ENCODE results near the gene PSG6. TPM values are rescaled to one million over a fixed set of nuclear protein-coding genes. Genes with fewer than 3 reads are reported as not detected.
"Not testable (repeated sequence)": the region's sequence is repeated elsewhere in the genome, so short reads cannot be mapped to it uniquely, and the experiment has no call there.

PSG6 gene
- total RNA-seq, 2 donors from 2014 or later, result not detected

DNA sequence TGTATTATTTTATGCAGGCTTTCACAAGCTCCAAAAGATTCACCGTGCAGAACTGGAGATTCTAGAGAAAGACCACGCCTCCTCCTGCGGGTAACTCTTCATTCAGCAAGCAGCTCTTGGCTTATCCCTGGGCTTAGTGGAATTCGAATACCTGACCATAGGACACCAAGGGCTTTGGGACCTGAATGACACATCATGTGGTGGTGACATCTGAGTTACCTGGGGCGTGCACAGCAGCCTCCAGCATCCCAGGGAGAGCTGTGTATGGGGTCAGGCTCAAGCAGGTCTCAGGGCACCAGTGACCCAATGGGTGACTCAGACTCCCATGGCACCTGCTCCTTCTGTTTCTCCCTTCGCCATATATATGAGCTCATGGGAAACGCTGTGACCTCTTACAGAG lies 27.2 kb downstream of the PSG6 start:
- Mint-ChIP-seq H3K9me3 (peaks cover 11% of the 10 kb centered on the region), H3K27me3 (peaks cover 10 to 15% of the 10 kb centered on the region in 2 donors)
- not testable (repeated sequence) for ATAC-seq; H3K36me3 Mint-ChIP-seq; H3K4me3 Mint-ChIP-seq; H3K4me1 Mint-ChIP-seq (ENCODE audit: low read depth in 2 of 2); DNase-seq (ENCODE audit: low spot score); H3K27ac Mint-ChIP-seq

GRCh38 chr19:42887876-42888445 lies 29.7 kb downstream of the PSG6 start:
- H3K27ac Mint-ChIP-seq; H3K4me1 Mint-ChIP-seq (ENCODE audit: low read depth in 2 of 2); H3K36me3 Mint-ChIP-seq; H3K4me3 Mint-ChIP-seq; ATAC-seq; DNase-seq (ENCODE audit: low spot score): not testable (repeated sequence)
- Mint-ChIP-seq H3K27me3 (peaks cover 23 to 28% of the 10 kb centered on the region in 2 donors), H3K9me3 (peaks cover 11% of the 10 kb centered on the region)

GRCh38 chr19:42882730-42883129 lies 35.0 kb downstream of the PSG6 start:
- not testable (repeated sequence) for H3K36me3 Mint-ChIP-seq; H3K27ac Mint-ChIP-seq; H3K9me3 Mint-ChIP-seq; H3K4me3 Mint-ChIP-seq; H3K4me1 Mint-ChIP-seq (ENCODE audit: low read depth in 2 of 2); DNase-seq (ENCODE audit: low spot score); ATAC-seq
- peaks cover 28 to 29% of the 10 kb centered on the region in 2 donors for H3K27me3 Mint-ChIP-seq

GRCh38 chr19:42882010-42882409 lies 35.7 kb downstream of the PSG6 start:
- not testable (repeated sequence) for ATAC-seq; H3K36me3 Mint-ChIP-seq; H3K9me3 Mint-ChIP-seq; H3K4me3 Mint-ChIP-seq; DNase-seq (ENCODE audit: low spot score); H3K27ac Mint-ChIP-seq; H3K4me1 Mint-ChIP-seq (ENCODE audit: low read depth in 2 of 2)
- peaks cover 27 to 28% of the 10 kb centered on the region in 2 donors for H3K27me3 Mint-ChIP-seq

GRCh38 chr19:42881279-42881678 lies 36.4 kb downstream of the PSG6 start:
- peaks cover 26% of the 10 kb centered on the region in 2 donors for H3K27me3 Mint-ChIP-seq
- not testable (repeated sequence) for DNase-seq (ENCODE audit: low spot score); H3K4me1 Mint-ChIP-seq (ENCODE audit: low read depth in 2 of 2); ATAC-seq; H3K9me3 Mint-ChIP-seq; H3K27ac Mint-ChIP-seq; H3K36me3 Mint-ChIP-seq; H3K4me3 Mint-ChIP-seq

DNA sequence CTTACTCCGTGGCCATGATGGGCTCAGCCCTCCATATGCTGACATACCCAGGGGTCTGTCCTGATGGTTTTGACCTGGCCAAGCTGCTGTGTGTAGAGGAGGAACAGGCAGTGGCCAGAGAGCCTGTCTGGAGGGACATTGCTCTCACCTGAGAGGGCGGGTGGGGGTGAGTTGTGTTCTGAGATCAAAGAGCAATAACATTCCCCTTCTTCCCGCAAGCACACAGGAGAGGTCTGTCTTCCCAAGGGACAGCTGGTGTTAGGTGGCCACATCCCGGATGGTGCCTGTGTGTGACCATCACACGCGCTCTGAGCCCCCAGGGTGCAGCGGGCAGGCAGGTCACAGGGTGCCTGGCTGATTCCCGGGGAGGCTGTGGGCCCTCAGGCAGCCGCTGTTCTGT lies 37.1 kb downstream of the PSG6 start:
- not testable (repeated sequence) for H3K4me3 Mint-ChIP-seq; ATAC-seq; H3K36me3 Mint-ChIP-seq; H3K27ac Mint-ChIP-seq; H3K4me1 Mint-ChIP-seq (ENCODE audit: low read depth in 2 of 2); H3K9me3 Mint-ChIP-seq; DNase-seq (ENCODE audit: low spot score)
- peaks cover 19 to 23% of the 10 kb centered on the region in 2 donors for H3K27me3 Mint-ChIP-seq

- no peak within 1 kb of the TSS for H3K27ac Mint-ChIP-seq
- no peak for ATAC-seq
These were observed 38.1 kb downstream of the PSG6 start, which contains the start of gene PSG1 for GRCh38 chr19:42879613-42880012. TSS of gene PSG1 (minus strand) at chr19:42879713. CDS start at chr19:42879581, 132 bp downstream.

GRCh38 chr19:42876596-42876995 lies 41.1 kb downstream of the PSG6 start:
- H3K27me3 Mint-ChIP-seq, result peaks cover 0 to 14% of the 10 kb centered on the region in 2 donors
- H3K4me1 Mint-ChIP-seq (ENCODE audit: low read depth in 2 of 2); H3K36me3 Mint-ChIP-seq; H3K4me3 Mint-ChIP-seq; H3K9me3 Mint-ChIP-seq; DNase-seq (ENCODE audit: low spot score); H3K27ac Mint-ChIP-seq; ATAC-seq: not testable (repeated sequence)

More at GRCh38 chr19:42879613-42880012, 38.1 kb downstream of the PSG6 start, which contains the start of gene PSG1:
- H3K4me1 Mint-ChIP-seq (ENCODE audit: low read depth in 2 of 2), result no peaks in the 10 kb centered on the region
- no peak within 1 kb of the TSS for H3K4me3 Mint-ChIP-seq
- H3K9me3 Mint-ChIP-seq, result no peaks in the 10 kb centered on the region
- DNase-seq (ENCODE audit: low spot score), result no peak
- H3K36me3 Mint-ChIP-seq, result no peaks in the 10 kb centered on the region
- H3K27me3 Mint-ChIP-seq, result peaks cover 15 to 22% of the 10 kb centered on the region in 2 donors

GRCh38 chr19:42875881-42876280 lies 41.8 kb downstream of the PSG6 start:
- not testable (repeated sequence) for DNase-seq (ENCODE audit: low spot score); H3K4me1 Mint-ChIP-seq (ENCODE audit: low read depth in 2 of 2); H3K9me3 Mint-ChIP-seq; H3K4me3 Mint-ChIP-seq; ATAC-seq; H3K36me3 Mint-ChIP-seq; H3K27ac Mint-ChIP-seq
- peaks cover 0 to 15% of the 10 kb centered on the region in 2 donors for H3K27me3 Mint-ChIP-seq

- not testable (repeated sequence) for H3K4me3 Mint-ChIP-seq; H3K4me1 Mint-ChIP-seq (ENCODE audit: low read depth in 2 of 2); H3K27ac Mint-ChIP-seq; H3K36me3 Mint-ChIP-seq; DNase-seq (ENCODE audit: low spot score); ATAC-seq; H3K9me3 Mint-ChIP-seq
- H3K27me3 Mint-ChIP-seq, result peaks cover 0 to 11% of the 10 kb centered on the region in 2 donors
These were observed 42.5 kb downstream of the PSG6 start for GRCh38 chr19:42874901-42875813.

DNA sequence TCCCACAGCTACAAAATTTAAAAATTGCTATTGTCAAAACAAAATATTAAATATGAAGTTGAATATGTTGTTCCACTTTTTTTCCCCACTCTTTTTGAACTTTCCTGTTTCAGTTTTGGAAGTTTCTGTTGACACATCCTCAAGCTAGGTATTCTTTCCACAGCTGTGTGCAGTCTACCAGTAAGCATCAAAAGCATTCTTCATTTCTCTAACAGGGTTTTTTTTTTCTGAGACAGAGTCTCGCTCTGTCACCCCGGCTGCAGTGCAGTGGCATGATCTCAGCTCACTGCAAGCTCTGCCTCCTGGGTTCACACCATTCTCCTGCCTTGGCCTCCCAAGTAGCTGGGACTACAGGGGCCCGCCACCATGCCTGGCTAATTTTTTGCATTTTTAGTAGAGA lies 43.6 kb downstream of the PSG6 start:
- ATAC-seq; H3K4me1 Mint-ChIP-seq (ENCODE audit: low read depth in 2 of 2); H3K36me3 Mint-ChIP-seq; H3K27ac Mint-ChIP-seq; H3K9me3 Mint-ChIP-seq; H3K4me3 Mint-ChIP-seq; DNase-seq (ENCODE audit: low spot score): not testable (repeated sequence)
- peaks cover 9 to 14% of the 10 kb centered on the region in 2 donors for H3K27me3 Mint-ChIP-seq

DNA sequence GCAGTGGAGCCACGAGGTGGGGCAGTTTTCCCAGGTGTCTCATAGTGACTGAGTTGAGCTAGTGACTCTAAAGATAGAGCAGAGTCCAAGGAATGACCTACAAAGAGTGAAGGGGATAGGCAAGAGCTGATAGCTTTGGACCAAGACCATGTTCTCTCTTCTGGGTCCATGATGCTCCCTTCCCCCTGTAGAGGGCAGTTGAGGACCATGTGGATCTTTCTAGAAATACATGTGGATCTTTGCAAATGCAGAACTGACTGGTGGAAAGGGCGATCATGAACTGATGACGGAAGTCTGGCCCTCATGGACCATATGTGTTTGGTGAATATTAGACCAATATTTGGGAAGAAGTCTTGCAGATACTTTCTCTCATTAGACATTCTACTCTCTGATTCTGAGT lies 45.1 kb downstream of the PSG6 start:
- DNase-seq (ENCODE audit: low spot score), result no peak
- Mint-ChIP-seq H3K4me1 (ENCODE audit: low read depth in 2 of 2) (no peaks in the 10 kb centered on the region), H3K27ac (no peak overlapping the region), H3K4me3 (no peak overlapping the region), H3K27me3 (peaks cover 11 to 16% of the 10 kb centered on the region in 2 donors), H3K36me3 (no peaks in the 10 kb centered on the region), H3K9me3 (no peaks in the 10 kb centered on the region)
- ATAC-seq, result no peak

DNA sequence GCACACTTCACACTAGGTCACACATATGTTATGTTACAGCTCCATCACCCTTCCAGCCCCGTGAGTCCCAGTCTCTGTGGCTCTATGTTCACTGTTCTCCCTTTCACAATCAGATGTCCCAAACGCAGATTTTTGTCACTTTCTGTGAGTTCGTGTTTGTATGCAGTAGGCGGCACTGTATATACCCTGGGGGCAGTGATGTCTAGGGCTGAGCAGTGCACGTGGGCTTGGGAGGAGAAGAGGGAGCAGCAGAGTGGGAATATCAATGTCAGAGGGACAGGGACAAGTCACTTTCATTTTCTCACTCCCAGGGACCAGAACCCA lies 60.2 kb downstream of the PSG6 start:
- no peak for ATAC-seq
- Mint-ChIP-seq H3K9me3 (no peaks in the 10 kb centered on the region), H3K4me3 (no peak overlapping the region), H3K4me1 (ENCODE audit: low read depth in 2 of 2) (peaks cover 0 to 3% of the 10 kb centered on the region in 2 donors), H3K27me3 (peaks cover 0 to 13% of the 10 kb centered on the region in 2 donors), H3K36me3 (no peaks in the 10 kb centered on the region), H3K27ac (no peak overlapping the region)
- no peak for DNase-seq (ENCODE audit: low spot score)

GRCh38 chr19:42856866-42857543 lies 60.7 kb downstream of the PSG6 start:
- not testable (repeated sequence) for H3K4me1 Mint-ChIP-seq (ENCODE audit: low read depth in 2 of 2); DNase-seq (ENCODE audit: low spot score); H3K9me3 Mint-ChIP-seq; H3K27me3 Mint-ChIP-seq; H3K36me3 Mint-ChIP-seq; H3K4me3 Mint-ChIP-seq; ATAC-seq; H3K27ac Mint-ChIP-seq
